ENCODE data around the gene ANKDD1B.

ANKDD1B gene

GRCh38 chr5:75623846-75624245, 12.6 kb downstream of the ANKDD1B start:
- in situ Hi-C loops (cut with MboI; ENCODE audit: low pct_unique_long_range_greater_than_20kb, low sequenced_read_pairs, unreplicated experiment), result no loop called here
- no peak for TF ChIP-seq CTCF (IDR thresholded peaks at IDR 0.05; ENCODE audit: extremely low read depth, insufficient read depth, missing control alignments)
- no peak for DNase-seq (ENCODE audit: low spot score)

- no peak for TF ChIP-seq CTCF (IDR thresholded peaks at IDR 0.05; ENCODE audit: extremely low read depth, insufficient read depth, missing control alignments)
- in situ Hi-C loops (cut with MboI; ENCODE audit: low pct_unique_long_range_greater_than_20kb, low sequenced_read_pairs, unreplicated experiment), result no loop called here
- no peak for DNase-seq (ENCODE audit: low spot score)
Observed at GRCh38 chr5:75626959-75627358, 15.7 kb downstream of the ANKDD1B start.

GRCh38 chr5:75627801-75628200, 16.5 kb downstream of the ANKDD1B start:
- in situ Hi-C loops (cut with MboI; ENCODE audit: low pct_unique_long_range_greater_than_20kb, low sequenced_read_pairs, unreplicated experiment), result no loop called here
- no peak for DNase-seq (ENCODE audit: low spot score)
- TF ChIP-seq CTCF (IDR thresholded peaks at IDR 0.05; ENCODE audit: extremely low read depth, insufficient read depth, missing control alignments), result no peak

- in situ Hi-C loops (cut with MboI; ENCODE audit: low pct_unique_long_range_greater_than_20kb, low sequenced_read_pairs, unreplicated experiment), result no loop called here
- TF ChIP-seq CTCF (IDR thresholded peaks at IDR 0.05; ENCODE audit: extremely low read depth, insufficient read depth, missing control alignments), result no peak
- no peak for DNase-seq (ENCODE audit: low spot score)
Observed at GRCh38 chr5:75630875-75631274, 19.6 kb downstream of the ANKDD1B start.

- no peak for DNase-seq (ENCODE audit: low spot score)
- no peak for TF ChIP-seq CTCF (IDR thresholded peaks at IDR 0.05; ENCODE audit: extremely low read depth, insufficient read depth, missing control alignments)
- in situ Hi-C loops (cut with MboI; ENCODE audit: low pct_unique_long_range_greater_than_20kb, low sequenced_read_pairs, unreplicated experiment), result no loop called here
Observed at GRCh38 chr5:75632321-75632720, 21.1 kb downstream of the ANKDD1B start.

- in situ Hi-C loops (cut with MboI; ENCODE audit: low pct_unique_long_range_greater_than_20kb, low sequenced_read_pairs, unreplicated experiment), result no loop called here
- no peak for DNase-seq (ENCODE audit: low spot score)
- TF ChIP-seq CTCF (IDR thresholded peaks at IDR 0.05; ENCODE audit: extremely low read depth, insufficient read depth, missing control alignments), result no peak
Observed at GRCh38 chr5:75637949-75638348, 26.7 kb downstream of the ANKDD1B start.
